ENCODE results near the gene EEA1.

Gene EEA1

GRCh38 chr12:92953747-92954146 is 24.7 kb upstream of the EEA1 start:
- H3K27ac ChIP-seq (ENCODE audit: low read length) = no peak overlapping the region
- no CpG with 5 or more reads among the region's 5 CpGs for WGBS (ENCODE audit: insufficient coverage, insufficient read length)
- no peak overlapping the region for H3K4me3 ChIP-seq (ENCODE audit: low read length)
- H3K4me1 ChIP-seq (ENCODE audit: control insufficient read depth, insufficient read depth, low read length) = no peaks in the 10 kb centered on the region
- no peaks in the 10 kb centered on the region; the same call in 1 of the 2 replicates for H3K9me3 ChIP-seq (ENCODE audit: control insufficient read depth, insufficient read depth, low read length)
- H3K27me3 ChIP-seq (ENCODE audit: control insufficient read depth, insufficient read depth, low read length) = no peaks in the 10 kb centered on the region
- H3K36me3 ChIP-seq (ENCODE audit: control insufficient read depth, insufficient read depth, low read length) = no peaks in the 10 kb centered on the region
- DNase-seq (ENCODE audit: low read depth, low spot score) = no peak

GRCh38 chr12:92952394-92952793 is 23.3 kb upstream of the EEA1 start:
- no peak overlapping the region for H3K27ac ChIP-seq (ENCODE audit: low read length)
- no peak overlapping the region for H3K4me3 ChIP-seq (ENCODE audit: low read length)
- no peaks in the 10 kb centered on the region for H3K4me1 ChIP-seq (ENCODE audit: control insufficient read depth, insufficient read depth, low read length)
- no peaks in the 10 kb centered on the region; the same call in 1 of the 2 replicates for H3K9me3 ChIP-seq (ENCODE audit: control insufficient read depth, insufficient read depth, low read length)
- no peaks in the 10 kb centered on the region for H3K36me3 ChIP-seq (ENCODE audit: control insufficient read depth, insufficient read depth, low read length)
- WGBS (ENCODE audit: insufficient coverage, insufficient read length) = no CpG with 5 or more reads among the region's 7 CpGs
- no peaks in the 10 kb centered on the region for H3K27me3 ChIP-seq (ENCODE audit: control insufficient read depth, insufficient read depth, low read length)
- no peak for DNase-seq (ENCODE audit: low read depth, low spot score)

GRCh38 chr12:92951006-92951405 is 21.9 kb upstream of the EEA1 start:
- no peaks in the 10 kb centered on the region; the same call in 1 of the 2 replicates for H3K9me3 ChIP-seq (ENCODE audit: control insufficient read depth, insufficient read depth, low read length)
- no peaks in the 10 kb centered on the region for H3K4me1 ChIP-seq (ENCODE audit: control insufficient read depth, insufficient read depth, low read length)
- H3K27ac ChIP-seq (ENCODE audit: low read length) = no peak overlapping the region
- no CpG with 5 or more reads among the region's 4 CpGs for WGBS (ENCODE audit: insufficient coverage, insufficient read length)
- no peak overlapping the region for H3K4me3 ChIP-seq (ENCODE audit: low read length)
- no peaks in the 10 kb centered on the region for H3K27me3 ChIP-seq (ENCODE audit: control insufficient read depth, insufficient read depth, low read length)
- DNase-seq (ENCODE audit: low read depth, low spot score) = no peak
- H3K36me3 ChIP-seq (ENCODE audit: control insufficient read depth, insufficient read depth, low read length) = no peaks in the 10 kb centered on the region

- Histone ChIP-seq H3K9me3 (ENCODE audit: control insufficient read depth, insufficient read depth, low read length) (no peaks in the 10 kb centered on the region; the same call in 1 of the 2 replicates), H3K4me1 (ENCODE audit: control insufficient read depth, insufficient read depth, low read length) (no peaks in the 10 kb centered on the region; the same call in 1 of the 2 replicates), H3K4me3 (ENCODE audit: low read length) (no peak overlapping the region), H3K36me3 (ENCODE audit: control insufficient read depth, insufficient read depth, low read length) (no peaks in the 10 kb centered on the region), H3K27me3 (ENCODE audit: control insufficient read depth, insufficient read depth, low read length) (no peaks in the 10 kb centered on the region), H3K27ac (ENCODE audit: low read length) (no peak overlapping the region)
- no CpG with 5 or more reads among the region's 4 CpGs for WGBS (ENCODE audit: insufficient coverage, insufficient read length)
- no peak for DNase-seq (ENCODE audit: low read depth, low spot score)
Observed at GRCh38 chr12:92950011-92950410, 20.9 kb upstream of the EEA1 start.

GRCh38 chr12:92949466-92949865 is 20.4 kb upstream of the EEA1 start:
- Histone ChIP-seq H3K27me3 (ENCODE audit: control insufficient read depth, insufficient read depth, low read length) (no peaks in the 10 kb centered on the region), H3K27ac (ENCODE audit: low read length) (no peak overlapping the region), H3K4me1 (ENCODE audit: control insufficient read depth, insufficient read depth, low read length) (no peaks in the 10 kb centered on the region; the same call in 1 of the 2 replicates), H3K36me3 (ENCODE audit: control insufficient read depth, insufficient read depth, low read length) (no peaks in the 10 kb centered on the region), H3K4me3 (ENCODE audit: low read length) (no peak overlapping the region), H3K9me3 (ENCODE audit: control insufficient read depth, insufficient read depth, low read length) (no peaks in the 10 kb centered on the region; the same call in 1 of the 2 replicates)
- no peak for DNase-seq (ENCODE audit: low read depth, low spot score)
- no CpG with 5 or more reads among the region's 1 CpG for WGBS (ENCODE audit: insufficient coverage, insufficient read length)

GRCh38 chr12:92947589-92948215 is 18.6 kb upstream of the EEA1 start:
- H3K4me1 ChIP-seq (ENCODE audit: control insufficient read depth, insufficient read depth, low read length) = no peaks in the 10 kb centered on the region; the same call in 1 of the 2 replicates
- H3K9me3 ChIP-seq (ENCODE audit: control insufficient read depth, insufficient read depth, low read length) = no peaks in the 10 kb centered on the region
- H3K36me3 ChIP-seq (ENCODE audit: control insufficient read depth, insufficient read depth, low read length) = no peaks in the 10 kb centered on the region
- DNase-seq (ENCODE audit: low read depth, low spot score) = no peak
- no peaks in the 10 kb centered on the region for H3K27me3 ChIP-seq (ENCODE audit: control insufficient read depth, insufficient read depth, low read length)
- no peak overlapping the region for H3K4me3 ChIP-seq (ENCODE audit: low read length)
- no peak overlapping the region for H3K27ac ChIP-seq (ENCODE audit: low read length)

GRCh38 chr12:92945659-92946220 is 16.6 kb upstream of the EEA1 start:
- no peaks in the 10 kb centered on the region for H3K27me3 ChIP-seq (ENCODE audit: control insufficient read depth, insufficient read depth, low read length)
- no peaks in the 10 kb centered on the region for H3K9me3 ChIP-seq (ENCODE audit: control insufficient read depth, insufficient read depth, low read length)
- no peaks in the 10 kb centered on the region; the same call in 1 of the 2 replicates for H3K4me1 ChIP-seq (ENCODE audit: control insufficient read depth, insufficient read depth, low read length)
- no CpG with 5 or more reads among the region's 2 CpGs for WGBS (ENCODE audit: insufficient coverage, insufficient read length)
- no peak overlapping the region for H3K4me3 ChIP-seq (ENCODE audit: low read length)
- H3K27ac ChIP-seq (ENCODE audit: low read length) = no peak overlapping the region
- H3K36me3 ChIP-seq (ENCODE audit: control insufficient read depth, insufficient read depth, low read length) = no peaks in the 10 kb centered on the region
- DNase-seq (ENCODE audit: low read depth, low spot score) = no peak

GRCh38 chr12:92943482-92944250 is 14.6 kb upstream of the EEA1 start:
- DNase-seq (ENCODE audit: low read depth, low spot score) = no peak

GRCh38 chr12:92942905-92943304 is 13.8 kb upstream of the EEA1 start:
- H3K27ac ChIP-seq (ENCODE audit: low read length) = no peak overlapping the region
- H3K27me3 ChIP-seq (ENCODE audit: control insufficient read depth, insufficient read depth, low read length) = no peaks in the 10 kb centered on the region
- no peaks in the 10 kb centered on the region; the same call in 1 of the 2 replicates for H3K4me1 ChIP-seq (ENCODE audit: control insufficient read depth, insufficient read depth, low read length)
- no peak for DNase-seq (ENCODE audit: low read depth, low spot score)
- H3K9me3 ChIP-seq (ENCODE audit: control insufficient read depth, insufficient read depth, low read length) = no peaks in the 10 kb centered on the region
- no peak overlapping the region for H3K4me3 ChIP-seq (ENCODE audit: low read length)
- no peaks in the 10 kb centered on the region for H3K36me3 ChIP-seq (ENCODE audit: control insufficient read depth, insufficient read depth, low read length)
- no CpG with 5 or more reads among the region's 1 CpG for WGBS (ENCODE audit: insufficient coverage, insufficient read length)

More at GRCh38 chr12:92943482-92944250, 14.6 kb upstream of the EEA1 start:
- no peak overlapping the region for H3K4me3 ChIP-seq (ENCODE audit: low read length)
- no peaks in the 10 kb centered on the region for H3K36me3 ChIP-seq (ENCODE audit: control insufficient read depth, insufficient read depth, low read length)
- no peaks in the 10 kb centered on the region for H3K9me3 ChIP-seq (ENCODE audit: control insufficient read depth, insufficient read depth, low read length)
- no peaks in the 10 kb centered on the region; the same call in 1 of the 2 replicates for H3K4me1 ChIP-seq (ENCODE audit: control insufficient read depth, insufficient read depth, low read length)
- H3K27me3 ChIP-seq (ENCODE audit: control insufficient read depth, insufficient read depth, low read length) = no peaks in the 10 kb centered on the region
- WGBS (ENCODE audit: insufficient coverage, insufficient read length) = no CpG with 5 or more reads among the region's 6 CpGs
- no peak overlapping the region for H3K27ac ChIP-seq (ENCODE audit: low read length)

- Histone ChIP-seq H3K4me3 (ENCODE audit: low read length) (no peak overlapping the region), H3K4me1 (ENCODE audit: control insufficient read depth, insufficient read depth, low read length) (no peaks in the 10 kb centered on the region), H3K27me3 (ENCODE audit: control insufficient read depth, insufficient read depth, low read length) (no peaks in the 10 kb centered on the region), H3K36me3 (ENCODE audit: control insufficient read depth, insufficient read depth, low read length) (no peaks in the 10 kb centered on the region), H3K9me3 (ENCODE audit: control insufficient read depth, insufficient read depth, low read length) (no peaks in the 10 kb centered on the region), H3K27ac (ENCODE audit: low read length) (no peak overlapping the region)
- no peak for DNase-seq (ENCODE audit: low read depth, low spot score)
- WGBS (ENCODE audit: insufficient coverage, insufficient read length) = no CpG with 5 or more reads among the region's 1 CpG
Observed at GRCh38 chr12:92939116-92939515, 10.0 kb upstream of the EEA1 start.
